ENCODE data around the gene EPN2. TPM values are rescaled to one million over a fixed set of nuclear protein-coding genes. Genes with fewer than 3 reads are reported as not detected.

Gene EPN2
- total RNA-seq, 1 experiment from 2014 or later = 19.1 TPM

DNA sequence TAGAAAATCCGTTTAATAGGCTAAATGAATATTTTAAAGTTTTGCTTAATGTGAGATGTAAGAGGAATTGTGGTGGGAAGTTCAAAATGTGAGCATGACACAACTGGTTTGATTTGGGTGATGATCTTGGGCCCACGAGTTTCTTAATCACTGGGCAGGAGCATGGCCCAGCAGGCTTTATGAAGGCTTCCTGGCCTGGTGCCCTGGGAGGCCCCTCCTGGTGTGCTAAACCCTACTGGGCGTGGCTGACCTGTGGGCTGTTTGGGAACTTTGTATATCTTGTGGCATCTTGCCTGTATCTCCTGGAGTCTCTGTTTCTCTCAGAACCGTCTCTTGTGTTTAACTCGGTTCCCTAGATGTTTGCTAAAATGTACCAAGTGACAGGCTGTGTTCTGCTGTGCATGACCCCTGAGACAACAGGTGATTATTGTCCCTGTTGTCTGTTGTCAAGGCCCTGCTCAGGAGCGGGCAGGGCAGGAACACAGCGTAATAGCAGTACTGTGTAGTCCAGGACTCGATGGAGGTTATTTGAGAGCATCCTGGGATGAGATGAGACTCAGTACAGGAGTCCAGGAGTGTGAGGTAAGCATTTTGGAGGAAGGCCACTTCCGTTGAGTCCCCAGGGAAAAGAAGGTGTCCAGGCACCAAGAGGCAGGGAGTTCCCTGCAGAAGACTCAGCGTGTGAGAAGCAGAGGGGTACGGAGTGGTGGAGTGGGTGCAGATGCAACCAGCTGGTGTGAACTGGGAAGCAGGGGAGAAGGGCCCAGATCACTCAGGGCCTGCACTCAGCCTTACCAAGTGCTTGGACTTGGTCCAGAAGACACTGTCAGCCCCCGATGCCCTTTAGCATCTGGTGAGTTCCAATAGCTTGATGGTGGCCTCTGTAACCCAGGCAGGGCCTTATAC lies 76.8 kb downstream of the EPN2 start:
- in situ Hi-C loops (cut with HindIII; ENCODE audit: low pct_unique_long_range_greater_than_20kb, low sequenced_read_pairs) = no loop called here
- peak; percentile 36 for DNase-seq (ENCODE audit: low read depth)

DNA sequence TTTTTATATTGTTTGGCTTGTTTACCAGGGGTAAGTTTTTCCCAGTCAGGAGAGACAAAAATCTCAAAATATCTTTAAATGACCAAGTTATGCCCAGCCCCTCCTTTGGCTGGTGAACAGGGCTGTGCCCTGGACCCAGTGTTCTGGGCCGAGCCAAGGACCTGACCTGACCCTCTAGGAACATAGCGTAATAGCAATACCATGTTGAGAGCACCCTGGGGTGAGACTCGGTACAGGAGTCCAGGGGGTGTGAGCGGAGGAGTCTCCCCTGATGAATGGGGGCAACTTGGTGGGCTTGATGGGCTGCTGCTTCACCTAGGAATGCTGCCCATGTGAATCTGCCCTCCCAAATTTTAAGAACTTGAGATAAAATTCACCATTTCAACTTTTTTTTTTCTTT lies 77.9 kb downstream of the EPN2 start:
- no peak for DNase-seq (ENCODE audit: low read depth)
- in situ Hi-C loops (cut with HindIII; ENCODE audit: low pct_unique_long_range_greater_than_20kb, low sequenced_read_pairs) = no loop called here

DNA sequence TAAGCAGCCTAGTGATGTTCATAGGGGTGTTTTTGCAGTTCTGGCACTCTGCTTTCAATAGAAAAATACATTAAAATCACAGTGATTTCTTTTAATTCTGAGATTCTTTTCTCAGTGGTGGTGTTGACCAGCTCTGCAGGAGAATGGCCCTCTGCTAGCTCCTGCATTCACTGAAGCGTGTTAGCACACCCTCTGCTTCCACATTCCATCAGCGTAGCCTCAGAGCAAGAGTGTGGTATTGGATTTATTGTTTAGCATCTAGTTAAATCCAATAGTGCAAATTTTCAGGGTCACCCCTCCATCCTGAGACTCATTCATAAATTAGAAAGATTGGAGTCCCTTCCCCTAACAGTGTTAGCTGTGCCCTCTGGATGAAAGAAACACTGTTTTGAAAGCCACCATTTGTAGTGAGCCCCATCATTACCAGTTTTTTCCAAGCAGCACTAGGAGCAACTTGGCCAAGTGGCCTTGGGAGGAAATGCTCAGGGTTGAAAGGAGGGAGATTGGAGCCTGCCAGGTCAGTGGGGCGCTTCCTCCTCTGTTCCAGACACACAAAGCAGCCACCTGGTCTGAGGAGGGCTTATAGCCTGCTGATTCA lies 79.7 kb downstream of the EPN2 start:
- in situ Hi-C loops (cut with HindIII; ENCODE audit: low pct_unique_long_range_greater_than_20kb, low sequenced_read_pairs) = no loop called here
- DNase-seq (ENCODE audit: low read depth) = no peak

DNA sequence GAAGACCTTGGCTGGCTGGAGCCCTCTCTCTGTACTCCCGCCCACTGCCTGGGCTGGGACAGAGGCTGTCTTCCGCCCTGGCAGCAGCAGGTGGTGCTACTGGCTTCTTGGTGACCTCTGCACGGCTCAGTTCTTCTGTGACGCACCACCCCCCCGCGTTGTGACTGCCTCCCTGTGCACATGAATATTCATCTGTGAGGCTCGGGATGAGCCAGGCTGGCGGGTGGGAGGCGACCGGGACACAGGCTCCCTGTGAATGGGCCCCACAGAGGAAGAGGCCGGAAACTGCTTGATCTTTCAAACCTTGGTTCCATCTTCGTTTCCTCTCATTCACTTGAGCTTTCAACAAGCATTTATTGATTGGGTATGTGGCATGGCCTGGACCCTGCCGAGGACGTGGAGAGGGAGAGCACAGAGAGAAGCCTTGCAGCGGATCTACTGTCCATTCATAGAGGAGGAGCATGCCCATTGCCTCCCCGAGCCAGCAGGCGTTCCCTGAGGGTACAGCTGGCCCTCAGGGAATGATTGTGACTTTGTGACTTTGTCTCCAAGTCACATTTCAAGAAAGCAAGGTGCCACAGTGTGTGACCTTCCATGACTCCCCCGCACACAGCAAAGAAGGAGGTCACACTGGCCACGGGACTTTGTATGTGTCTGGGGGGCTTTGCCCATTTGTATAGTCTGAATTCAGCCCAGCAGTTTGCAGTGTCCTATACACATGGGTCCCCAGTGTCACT lies 80.4 kb downstream of the EPN2 start:
- peak; percentile 95 for DNase-seq (ENCODE audit: low read depth)
- in situ Hi-C loops (cut with HindIII; ENCODE audit: low pct_unique_long_range_greater_than_20kb, low sequenced_read_pairs) = no loop called here

DNA sequence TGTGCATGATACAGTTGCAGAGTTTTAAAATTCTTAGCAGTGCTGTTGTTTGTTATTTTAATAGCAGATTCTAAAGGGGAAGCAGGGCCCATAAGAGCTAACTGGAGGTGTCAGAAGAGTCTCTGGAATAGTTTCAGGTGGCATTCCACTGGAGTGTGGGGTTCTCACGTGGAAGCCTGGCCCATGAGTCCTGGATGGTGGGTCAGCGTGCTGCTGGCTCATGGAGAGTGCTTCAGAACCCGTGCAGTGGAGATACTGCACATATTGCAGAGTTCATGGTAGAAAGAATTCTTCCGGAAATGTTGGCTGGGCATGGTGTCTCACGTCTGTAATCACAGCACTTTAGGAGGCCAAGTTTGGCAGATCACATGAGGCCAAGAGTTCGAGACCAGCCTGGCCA lies 81.4 kb downstream of the EPN2 start:
- in situ Hi-C loops (cut with HindIII; ENCODE audit: low pct_unique_long_range_greater_than_20kb, low sequenced_read_pairs) = no loop called here
- DNase-seq (ENCODE audit: low read depth) = no peak

DNA sequence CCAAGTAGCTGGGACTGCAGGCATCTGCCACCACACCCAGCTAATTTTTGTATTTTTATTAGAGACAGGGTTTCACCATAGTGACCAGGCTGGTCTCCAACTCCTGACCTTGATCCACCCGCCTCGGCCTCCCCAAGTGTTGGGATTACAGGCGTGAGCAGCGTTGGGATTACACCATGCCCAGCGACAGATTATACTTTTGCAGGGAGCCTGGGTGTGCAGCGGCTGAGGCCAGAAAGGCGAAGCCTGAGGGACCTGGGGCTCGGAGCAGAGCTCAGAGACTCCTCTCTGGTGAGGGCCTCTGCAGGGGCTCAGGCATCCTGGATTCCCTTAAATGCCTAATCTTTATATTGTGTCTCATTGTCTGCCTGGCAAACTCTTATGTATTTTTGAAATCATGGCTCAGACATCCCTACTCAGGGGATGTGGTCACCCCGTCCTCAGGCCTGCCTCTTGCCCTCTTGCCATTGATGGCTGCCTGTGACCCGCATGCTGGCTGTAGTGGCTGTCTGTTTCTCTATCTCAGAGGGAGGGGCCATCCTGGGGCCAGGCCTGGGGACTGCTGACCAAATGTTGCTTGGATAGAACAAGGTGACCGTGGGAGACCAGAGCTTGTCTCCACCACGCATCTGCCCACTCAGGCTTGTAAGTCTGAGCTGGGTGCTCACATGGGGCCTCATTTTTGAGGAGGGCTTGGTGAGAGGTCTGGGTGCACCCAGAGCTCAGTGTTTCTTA lies 82.8 kb downstream of the EPN2 start:
- no peak for DNase-seq (ENCODE audit: low read depth)
- in situ Hi-C loops (cut with HindIII; ENCODE audit: low pct_unique_long_range_greater_than_20kb, low sequenced_read_pairs) = no loop called here

DNA sequence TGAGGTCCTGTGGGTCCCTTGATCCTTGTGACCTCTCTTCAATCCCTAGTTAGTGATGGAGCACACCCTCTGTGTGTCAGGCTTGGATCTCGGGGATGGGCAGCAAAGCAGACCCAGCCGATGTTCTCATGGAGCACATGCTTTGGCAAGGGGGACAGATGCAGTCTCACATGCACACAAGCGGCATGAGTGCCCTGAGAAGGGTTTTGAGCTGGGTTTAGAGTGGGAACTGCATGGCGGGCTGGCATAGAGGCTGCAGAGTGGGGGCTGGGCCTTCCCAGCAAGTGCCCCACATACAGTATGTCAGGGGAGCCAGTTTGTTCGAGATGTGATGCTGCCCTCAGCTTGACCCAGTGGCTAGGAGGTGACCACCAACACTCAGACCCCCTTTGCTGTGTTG lies 83.7 kb downstream of the EPN2 start:
- in situ Hi-C loops (cut with HindIII; ENCODE audit: low pct_unique_long_range_greater_than_20kb, low sequenced_read_pairs) = no loop called here
- DNase-seq (ENCODE audit: low read depth) = no peak

DNA sequence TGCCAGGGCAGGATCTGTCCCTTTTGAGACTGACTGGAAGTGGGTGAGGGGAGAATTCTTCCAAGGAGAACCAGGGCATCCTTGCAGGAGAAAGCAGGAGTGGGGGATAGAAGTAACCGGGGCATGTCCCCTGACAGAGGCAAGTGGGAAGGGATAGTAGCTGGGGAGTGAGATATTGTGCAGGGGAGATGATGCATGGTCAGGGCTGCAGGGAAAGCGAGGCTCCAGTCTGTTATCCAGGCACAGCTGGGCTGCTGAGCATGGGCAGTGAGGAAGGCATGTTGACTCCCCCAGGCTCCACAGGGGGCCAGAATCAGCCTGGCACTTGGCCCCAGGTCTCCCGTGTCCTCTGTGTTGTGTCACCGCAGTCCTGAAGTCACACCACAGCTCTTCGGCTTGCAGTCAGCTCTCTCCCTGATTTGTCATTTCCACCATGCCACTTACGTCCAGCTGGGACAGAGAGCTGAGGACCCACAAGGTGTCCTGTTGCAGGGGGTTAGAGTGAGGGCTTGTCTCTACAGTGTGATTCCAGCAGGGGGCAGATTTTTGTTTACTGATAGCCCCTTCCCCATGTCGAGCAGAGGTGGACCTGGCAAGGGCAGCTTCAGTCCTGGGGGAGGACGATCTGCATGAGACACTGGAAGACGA lies 84.4 kb downstream of the EPN2 start:
- in situ Hi-C loops (cut with HindIII; ENCODE audit: low pct_unique_long_range_greater_than_20kb, low sequenced_read_pairs) = no loop called here
- DNase-seq (ENCODE audit: low read depth) = no peak

DNA sequence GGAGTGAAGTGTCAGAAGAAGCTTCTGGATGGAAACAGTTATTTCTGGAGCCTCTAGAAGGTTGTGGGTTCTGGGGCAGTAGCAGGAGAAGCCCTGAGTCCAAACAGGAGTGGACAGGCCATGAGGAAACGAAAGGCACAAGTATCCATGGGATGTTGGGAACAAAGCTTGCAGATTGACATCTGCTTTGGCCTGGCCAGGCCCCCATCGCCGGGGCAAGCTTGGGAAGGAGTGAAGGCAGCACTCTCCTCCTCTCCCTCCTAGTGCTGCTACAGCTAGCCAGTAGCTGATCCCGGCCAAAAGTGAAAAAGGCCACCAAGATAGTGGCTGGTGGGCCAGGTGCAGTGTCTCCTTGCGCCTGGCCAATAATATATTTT lies 85.0 kb downstream of the EPN2 start:
- in situ Hi-C loops (cut with HindIII; ENCODE audit: low pct_unique_long_range_greater_than_20kb, low sequenced_read_pairs) = no loop called here
- no peak for DNase-seq (ENCODE audit: low read depth)

DNA sequence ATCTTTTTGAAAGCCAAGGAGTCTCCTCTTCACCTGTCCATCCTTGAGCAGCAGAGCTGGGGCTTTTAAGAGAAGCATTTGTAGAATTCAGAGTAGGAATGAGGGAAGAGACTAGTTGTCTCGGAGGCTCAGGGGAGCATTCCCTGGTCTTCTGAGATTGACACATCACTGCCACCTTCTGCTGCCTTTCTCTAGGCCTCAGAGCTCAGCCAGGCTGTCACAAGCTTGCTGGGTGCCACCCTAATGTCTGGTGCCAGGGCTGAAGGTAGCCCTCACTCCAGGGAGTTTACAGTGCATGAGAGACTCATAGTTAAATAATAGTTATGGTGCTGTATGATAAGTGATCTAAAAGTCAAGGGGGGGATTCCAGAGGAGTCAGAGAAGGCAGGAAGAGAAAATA lies 85.7 kb downstream of the EPN2 start:
- no peak for DNase-seq (ENCODE audit: low read depth)
- in situ Hi-C loops (cut with HindIII; ENCODE audit: low pct_unique_long_range_greater_than_20kb, low sequenced_read_pairs) = no loop called here

DNA sequence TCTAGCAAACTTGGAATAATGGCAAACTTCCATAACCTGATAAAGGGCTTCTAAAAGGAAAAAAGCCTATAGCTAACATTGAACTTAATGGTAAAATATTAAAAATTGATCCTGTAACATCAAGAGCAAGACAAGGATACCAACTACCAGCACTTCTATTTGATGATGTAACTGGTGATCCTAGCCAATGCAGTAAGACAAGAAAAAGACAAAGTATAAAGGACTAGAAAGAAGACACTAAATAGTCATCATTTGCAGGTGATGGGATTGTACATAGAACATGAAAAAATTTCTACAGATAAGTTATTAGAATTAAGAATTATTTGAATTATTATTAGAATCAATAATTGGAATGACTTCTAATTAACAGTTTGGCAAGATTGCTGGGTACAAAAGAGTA lies 88.4 kb downstream of the EPN2 start:
- in situ Hi-C loops (cut with HindIII; ENCODE audit: low pct_unique_long_range_greater_than_20kb, low sequenced_read_pairs) = no loop called here
- no peak for DNase-seq (ENCODE audit: low read depth)

DNA sequence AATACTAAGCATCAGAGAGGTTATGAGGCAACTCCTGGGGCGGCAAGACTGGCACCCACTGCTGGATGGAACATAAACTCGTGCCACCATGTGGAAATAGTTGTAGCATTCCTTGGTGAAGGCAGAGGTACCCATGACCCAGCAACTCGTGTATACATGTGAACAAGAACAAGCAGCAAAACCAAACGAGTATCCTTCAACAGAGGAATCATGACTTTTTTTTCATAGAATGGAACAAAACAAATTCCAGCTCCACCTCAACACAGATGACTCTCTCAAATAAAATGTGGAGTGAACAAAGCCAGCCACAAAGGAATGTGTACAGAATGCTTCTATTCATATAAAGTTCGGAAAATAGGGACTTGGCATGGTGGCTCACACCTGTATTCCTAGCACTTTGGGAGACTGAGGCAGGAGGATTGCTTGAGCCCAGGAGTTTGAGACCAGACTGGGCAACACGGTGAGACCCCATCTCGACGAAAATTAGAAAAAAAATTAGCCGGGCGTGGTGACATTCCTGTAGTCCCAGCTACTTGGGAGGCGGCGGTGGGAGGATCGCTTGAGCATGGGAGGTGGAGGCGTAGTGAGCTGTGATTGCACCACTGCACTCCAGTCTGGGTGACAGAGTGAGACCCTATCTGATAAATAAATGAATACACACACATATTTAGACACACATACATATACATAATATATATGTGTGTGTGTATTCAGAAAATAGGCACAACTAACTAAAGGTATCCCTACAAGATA lies 90.0 kb downstream of the EPN2 start:
- peak; percentile 81 for DNase-seq (ENCODE audit: low read depth)
- in situ Hi-C loops (cut with HindIII; ENCODE audit: low pct_unique_long_range_greater_than_20kb, low sequenced_read_pairs) = no loop called here

DNA sequence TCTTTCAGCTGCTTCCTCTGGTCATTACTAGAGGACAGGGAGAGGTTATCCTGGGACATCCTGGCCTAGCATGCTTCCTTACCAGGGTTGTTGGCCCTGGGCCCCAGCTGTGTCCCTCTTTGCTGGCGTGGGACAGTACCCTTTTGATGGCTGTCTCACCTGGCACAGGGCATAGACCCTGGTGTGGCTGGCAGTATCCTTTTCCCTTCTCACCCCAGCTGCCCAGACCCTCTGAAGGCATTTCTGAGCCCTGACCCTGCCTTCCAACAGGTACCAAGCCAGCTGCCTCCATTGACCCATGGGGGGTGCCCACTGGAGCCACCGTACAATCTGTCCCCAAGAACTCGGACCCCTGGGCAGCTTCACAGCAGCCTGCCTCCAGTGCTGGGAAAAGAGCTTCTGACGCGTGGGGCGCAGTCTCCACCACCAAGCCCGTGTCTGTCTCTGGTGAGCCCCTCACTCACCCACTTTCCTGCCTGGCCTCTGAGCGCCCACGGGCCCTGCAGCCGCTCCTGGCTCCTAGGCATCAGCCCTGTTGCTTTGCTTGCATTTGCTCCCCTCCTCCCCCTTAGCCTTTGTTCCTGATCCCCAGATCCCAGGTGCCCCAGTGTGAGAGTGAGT lies 91.4 kb downstream of the EPN2 start:
- in situ Hi-C loops (cut with HindIII; ENCODE audit: low pct_unique_long_range_greater_than_20kb, low sequenced_read_pairs) = no loop called here

DNA sequence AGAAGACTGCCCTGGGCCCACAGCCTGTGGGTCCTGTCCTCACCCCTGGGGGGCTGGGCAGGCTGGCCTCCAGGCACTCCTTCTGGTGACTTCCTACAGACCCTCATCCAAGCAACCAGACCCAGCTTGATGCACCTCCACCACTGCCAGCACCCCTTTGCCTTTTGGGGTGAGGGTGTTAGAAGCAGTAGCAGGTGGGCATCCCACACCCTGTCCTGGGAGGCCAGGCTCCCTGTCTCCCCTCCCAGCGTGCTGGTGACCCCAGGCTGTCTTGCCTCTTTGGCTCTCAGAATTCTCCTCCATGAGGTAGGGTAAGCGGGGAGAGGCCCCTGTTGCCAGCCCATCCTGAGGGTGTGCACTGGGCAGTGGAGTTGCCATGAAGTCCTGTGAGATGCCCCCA lies 92.0 kb downstream of the EPN2 start:
- in situ Hi-C loops (cut with HindIII; ENCODE audit: low pct_unique_long_range_greater_than_20kb, low sequenced_read_pairs) = no loop called here
- no peak for DNase-seq (ENCODE audit: low read depth)

More for the DNA sequence above, 91.4 kb downstream of the EPN2 start:
- no peak for DNase-seq (ENCODE audit: low read depth)

DNA sequence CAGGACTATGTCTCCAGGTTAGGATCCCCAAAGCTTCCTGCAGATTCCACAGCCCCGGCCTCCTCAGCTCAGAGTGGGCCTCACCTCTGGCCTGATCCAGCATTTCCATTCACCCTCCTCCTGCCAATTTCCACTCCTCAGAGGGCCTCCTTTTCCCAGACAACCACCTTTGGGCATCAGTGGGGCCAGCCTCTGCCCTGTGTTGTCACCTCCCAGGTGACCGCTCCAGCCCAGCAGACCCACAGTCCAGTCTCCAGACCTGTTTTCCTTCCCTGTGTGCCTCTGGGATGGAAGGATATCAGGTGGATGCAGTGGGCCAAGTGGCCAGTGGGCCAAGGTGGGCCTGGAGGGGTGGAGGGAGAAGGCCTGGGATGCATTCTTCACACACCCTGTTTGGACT lies 92.7 kb downstream of the EPN2 start:
- no peak for DNase-seq (ENCODE audit: low read depth)
- in situ Hi-C loops (cut with HindIII; ENCODE audit: low pct_unique_long_range_greater_than_20kb, low sequenced_read_pairs) = no loop called here

DNA sequence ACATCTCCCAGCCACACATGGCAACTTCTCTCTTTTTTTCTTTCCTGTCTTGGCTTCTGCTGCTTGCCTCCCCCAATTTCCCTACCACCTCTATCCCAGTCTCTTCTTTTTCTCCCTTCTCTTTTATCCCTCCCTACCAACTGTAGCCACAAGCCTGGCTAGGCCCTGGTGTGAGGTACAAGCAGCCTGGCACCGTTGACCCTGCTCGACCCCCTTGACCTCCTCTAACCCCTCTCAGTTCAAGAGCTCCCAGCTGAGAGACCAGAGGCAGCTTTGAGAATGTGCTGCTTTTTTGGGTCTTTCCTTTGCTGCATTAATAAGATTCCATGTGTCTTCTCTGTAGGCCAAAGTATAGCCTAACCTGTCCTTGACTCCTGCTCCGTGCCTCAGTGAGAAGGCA lies 93.1 kb downstream of the EPN2 start:
- DNase-seq (ENCODE audit: low read depth) = no peak
- in situ Hi-C loops (cut with HindIII; ENCODE audit: low pct_unique_long_range_greater_than_20kb, low sequenced_read_pairs) = no loop called here

DNA sequence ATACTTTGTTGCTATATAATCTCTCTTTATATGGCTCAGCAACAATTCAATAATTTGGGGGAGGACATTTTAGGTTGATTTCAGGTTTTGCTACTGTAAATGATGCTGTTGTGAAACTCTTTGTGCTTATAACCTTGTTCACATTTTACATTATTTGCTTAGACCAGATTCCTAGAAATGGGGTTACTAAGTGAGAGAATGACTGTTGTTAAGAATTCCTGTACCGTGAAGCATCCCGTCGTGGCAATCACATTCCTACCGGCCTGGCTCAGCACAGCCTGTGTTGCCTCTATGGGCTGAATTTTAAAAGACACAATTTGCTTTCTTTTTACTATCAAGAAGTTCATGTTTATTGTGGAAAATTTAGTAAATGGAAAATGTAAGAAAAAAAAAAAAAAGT lies 94.0 kb downstream of the EPN2 start:
- in situ Hi-C loops (cut with HindIII; ENCODE audit: low pct_unique_long_range_greater_than_20kb, low sequenced_read_pairs) = no loop called here
- DNase-seq (ENCODE audit: low read depth) = no peak

Data from Caki2 (cell line).